H1 (cell line): Measurements from ENCODE around the gene TAX1BP1. TPM values are rescaled to one million over a fixed set of nuclear protein-coding genes. Genes with fewer than 3 reads are reported as not detected.

ENCODE experiments used
- CTCF ChIA-PET: fragments of 300-600 bp; sonication (Branson Sonifier 250); formaldehyde crosslinking; loops from one replicate; lab custom pipeline; 2021; ENCODE audit not compliant: partially characterized antibody; lab: Charles Lee
- POLR2A ChIA-PET: fragments of 300-600 bp; sonication (Branson Sonifier 250); formaldehyde crosslinking; loops from one replicate; lab custom pipeline; 2021; ENCODE audit warnings: inconsistent platforms; ENCODE audit not compliant: partially characterized antibody; lab: Charles Lee
- DNase-seq, 2 experiments: peaks; one replicate each; pipeline versions ENCODE4 v3.0.0 to v3.0.0-alpha.2; 2010 to 2022; ENCODE audit warnings: low spot score in 2 of 2, low read depth in 1 of 2, mixed read lengths in 1 of 2
- FAIRE-seq: peaks from 2 replicates; lab custom pipeline; 2011; peaks lifted over from hg19 to GRCh38; lab: Jason Lieb, UNC
- H2AFZ ChIP-seq: 2 replicates; pipeline ENCODE4 v1.8.1; 2012; ENCODE audit warnings: low read length, inconsistent platforms
- H2AK5ac ChIP-seq: 2 replicates; pipeline ENCODE4 v1.6.1; 2013; ENCODE audit warnings: low read depth, low read length
- H2BK120ac ChIP-seq: replicated peaks from 2 replicates; pipeline ENCODE3; 2013; ENCODE audit warnings: low read depth, low read length, inconsistent platforms
- H2BK12ac ChIP-seq: 2 replicates; pipeline ENCODE4 v1.6.1; 2013; ENCODE audit warnings: low read depth, low read length
- H2BK15ac ChIP-seq: 2 replicates; pipeline ENCODE4 v1.6.1; 2013; ENCODE audit warnings: low read length
- H2BK20ac ChIP-seq: 2 replicates; pipeline ENCODE4 v1.6.1; 2013; ENCODE audit warnings: low read length
- H2BK5ac ChIP-seq: 2 replicates; pipeline ENCODE4 v1.6.1; 2013; ENCODE audit warnings: low read depth, low read length
- H3K14ac ChIP-seq: 2 replicates; pipeline ENCODE4 v1.6.1; 2013; ENCODE audit warnings: inconsistent platforms; ENCODE audit not compliant: insufficient read length
- H3K18ac ChIP-seq: 2 replicates; pipeline ENCODE4 v1.6.1; 2013; ENCODE audit warnings: low read length; ENCODE audit errors: extremely low read depth
- H3K23ac ChIP-seq: 2 replicates; pipeline ENCODE4 v1.6.1; 2013; ENCODE audit warnings: inconsistent platforms; ENCODE audit not compliant: insufficient read length
- H3K23me2 ChIP-seq: 2 replicates; pipeline ENCODE4 v1.6.1; 2013; ENCODE audit warnings: low read depth, low read length
- H3K27ac ChIP-seq: 2 replicates; pipeline ENCODE4 v1.6.1; 2011; ENCODE audit warnings: low read depth, low read length, inconsistent platforms
- H3K27me3 ChIP-seq, 4 experiments: replicated peaks in 1 of 4; 1 replicate in 1 of 4; 2 replicates in 3 of 4; pipeline versions ENCODE4 v1.6.1 to v1.8.1; 2011 to 2013; ENCODE audit warnings: low read length in 3 of 4, mild to moderate bottlenecking in 3 of 4, inconsistent platforms in 2 of 4, mixed read lengths in 2 of 4, moderate library complexity in 1 of 4; ENCODE audit not compliant: control insufficient read depth in 3 of 4, insufficient read depth in 3 of 4; ENCODE audit errors: extremely low read depth in 1 of 4
- H3K36me3 ChIP-seq, 4 experiments: 2 replicates each; pipeline versions ENCODE4 v1.6.1 to v1.8.1; 2011 to 2013; ENCODE audit warnings: mild to moderate bottlenecking in 4 of 4, low read length in 3 of 4, moderate library complexity in 2 of 4, control low read depth in 1 of 4, inconsistent platforms in 1 of 4; ENCODE audit not compliant: insufficient read depth in 4 of 4, control insufficient read depth in 2 of 4
- H3K4ac ChIP-seq: replicated peaks from 2 replicates; pipeline ENCODE3; 2013; ENCODE audit warnings: low read length, low read depth, mixed read lengths, inconsistent platforms; ENCODE audit not compliant: insufficient read length
- H3K4me1 ChIP-seq, 4 experiments: replicated peaks in 1 of 4; 1 replicate in 1 of 4; 2 replicates in 3 of 4; pipeline versions ENCODE4 v1.6.1 to v1.8.1; 2011 to 2013; ENCODE audit warnings: low read length in 3 of 4, inconsistent platforms in 2 of 4, mixed read lengths in 1 of 4; ENCODE audit not compliant: insufficient read depth in 4 of 4, control insufficient read depth in 3 of 4
- H3K4me2 ChIP-seq, 2 experiments: 2 replicates each; pipeline versions ENCODE4 v1.6.1 to v1.8.1; 2011 to 2013; ENCODE audit warnings: low read depth in 2 of 2, low read length in 2 of 2, control low read depth in 1 of 2, inconsistent platforms in 1 of 2, mild to moderate bottlenecking in 1 of 2; ENCODE audit not compliant: insufficient read depth in 1 of 2
- H3K4me3 ChIP-seq, 4 experiments: fragments of 200-600, 300-600 bp in 1 of 4; sonication (generic), shearing (Covaris generic), sonication (Bioruptor Twin) in 1 of 4; 2 replicates each; pipeline versions ENCODE4 v1.5.1 to v1.8.1; 2011 to 2016; ENCODE audit warnings: low read length in 4 of 4, low read depth in 3 of 4, control low read depth in 2 of 4, inconsistent platforms in 2 of 4, mild to moderate bottlenecking in 2 of 4, mixed read lengths in 1 of 4, moderate library complexity in 1 of 4; ENCODE audit not compliant: insufficient read depth in 2 of 4; ENCODE audit errors: extremely low read depth in 1 of 4
- H3K56ac ChIP-seq: replicated peaks from 2 replicates; pipeline ENCODE3; 2013; ENCODE audit warnings: low read depth, mild to moderate bottlenecking, mixed read lengths, low read length, inconsistent platforms; ENCODE audit not compliant: insufficient read length
- H3K79me1 ChIP-seq: 2 replicates; pipeline ENCODE4 v1.6.1; 2013; ENCODE audit warnings: low read depth, low read length, control low read depth
- H3K79me2 ChIP-seq, 2 experiments: 2 replicates each; pipeline versions ENCODE4 v1.6.1 to v1.8.1; 2012 to 2013; ENCODE audit warnings: low read length in 2 of 2, mild to moderate bottlenecking in 2 of 2, inconsistent platforms in 1 of 2; ENCODE audit not compliant: insufficient read depth in 2 of 2, control insufficient read depth in 1 of 2
- H3K9ac ChIP-seq, 4 experiments: replicated peaks in 1 of 4; 1 replicate in 1 of 4; 2 replicates in 3 of 4; pipeline versions ENCODE4 v1.6.1 to v1.8.1; 2011 to 2013; ENCODE audit warnings: low read depth in 3 of 4, low read length in 3 of 4, control low read depth in 2 of 4, mild to moderate bottlenecking in 2 of 4, moderate library complexity in 2 of 4, inconsistent platforms in 1 of 4; ENCODE audit errors: extremely low read depth in 1 of 4
- H3K9me3 ChIP-seq, 2 experiments: 2 replicates each; pipeline versions ENCODE4 v1.6.1 to v1.8.1; 2012 to 2013; ENCODE audit warnings: mild to moderate bottlenecking in 2 of 2, moderate library complexity in 2 of 2, control low read depth in 1 of 2, inconsistent platforms in 1 of 2, low read depth in 1 of 2, low read length in 1 of 2, mixed read lengths in 1 of 2; ENCODE audit not compliant: insufficient read depth in 2 of 2
- H4K20me1 ChIP-seq, 2 experiments: replicated peaks in 1 of 2; 2 replicates each; pipeline versions ENCODE3 to v1.8.1; 2011 to 2013; ENCODE audit warnings: inconsistent platforms in 2 of 2, low read length in 2 of 2, mild to moderate bottlenecking in 1 of 2; ENCODE audit not compliant: insufficient read depth in 2 of 2, control insufficient read depth in 1 of 2
- H4K5ac ChIP-seq: 2 replicates; pipeline ENCODE4 v1.6.1; 2013; ENCODE audit warnings: low read length, low read depth, mixed read lengths, inconsistent platforms; ENCODE audit not compliant: insufficient read length
- H4K8ac ChIP-seq: 2 replicates; pipeline ENCODE4 v1.8.0; 2013; ENCODE audit warnings: mild to moderate bottlenecking, moderate library complexity, low read length, inconsistent platforms; ENCODE audit not compliant: insufficient read depth; ENCODE audit errors: extremely low read depth
- H4K91ac ChIP-seq: replicated peaks from 2 replicates; pipeline ENCODE3; 2013; ENCODE audit warnings: low read length, mixed read lengths, inconsistent platforms; ENCODE audit not compliant: insufficient read length
- CBX5 ChIP-seq: fragments of 300-800, 300-1000 bp; sonication (generic); IDR thresholded peaks from 2 replicates; pipeline ENCODE4 v1.7.1; 2016; ENCODE audit warnings: antibody characterized with exemption, low read length, low read depth
- CBX8 ChIP-seq: fragments of 300-800, 300-1000 bp; sonication (generic); IDR thresholded peaks from 2 replicates; pipeline ENCODE4 v1.7.1; 2016; ENCODE audit warnings: low read depth, low read length, borderline replicate concordance
- EGR1 ChIP-seq: IDR thresholded peaks from 2 replicates; pipeline ENCODE4 v1.6.1; 2011; ENCODE audit warnings: low read depth, low read length, borderline replicate concordance
- MAFK ChIP-seq: IDR thresholded peaks from 2 replicates; pipeline ENCODE4 v1.6.1; 2012; ENCODE audit warnings: low read depth, mild to moderate bottlenecking, improper control_type of control experiment, low read length
- PHF8 ChIP-seq: fragments of 200-600 bp; sonication (generic); conservative IDR thresholded peaks from 2 replicates; pipeline ENCODE4 v1.7.1; 2012; ENCODE audit warnings: low read depth, mild to moderate bottlenecking, inconsistent platforms, low read length, moderate library complexity
- POU5F1 ChIP-seq: IDR thresholded peaks from 2 replicates; pipeline ENCODE4 v1.6.1; 2011; ENCODE audit warnings: low read depth, mild to moderate bottlenecking, low read length, moderate library complexity
- RFX5 ChIP-seq: IDR thresholded peaks from 2 replicates; pipeline ENCODE4 v1.6.1; 2011; ENCODE audit warnings: low read depth, low read length, improper control_type of control experiment, borderline replicate concordance
- TAF7 ChIP-seq: optimal IDR thresholded peaks from 2 replicates; pipeline ENCODE3; 2011; ENCODE audit warnings: low read depth, mild to moderate bottlenecking, inconsistent platforms, low read length, moderate library complexity, borderline replicate concordance
- WGBS, 2 experiments: shearing (Covaris generic) in 1 of 2; methylation state at CpG; one replicate each; pipeline versions ENCODE4 v1.1.6 to v1.1.7; 2013 to 2015; ENCODE audit warnings: low lambda C conversion rate in 2 of 2, mixed read lengths in 2 of 2, inconsistent platforms in 1 of 2, low coverage in 1 of 2, missing lambda C conversion rate in 1 of 2; ENCODE audit not compliant: insufficient replicate concordance in 2 of 2, insufficient coverage in 1 of 2, insufficient read length in 1 of 2; ENCODE audit errors: extremely low coverage in 1 of 2, missing lambda C conversion rate in 1 of 2; 5-methylcytosine and 5-hydroxymethylcytosine counted together
- polyA plus RNA-seq, 7 experiments: library from polyadenylated mRNA; depleted of rRNA in 3 of 7; stranded (reverse) in 5 of 7; unstranded in 2 of 7; fragments of >200 nt in 5 of 7; fragments of 200-250 nt in 2 of 7; gene quantifications; 1 replicate in 5 of 7; 2 replicates in 1 of 7; 4 replicates in 1 of 7; pipeline versions ENCODE4 v1.2.1 to v1.2.3, GENCODE V29; 2011 to 2013; ENCODE audit warnings: missing spikeins in 2 of 7, mixed read lengths in 2 of 7
- total RNA-seq: library from RNA; stranded (reverse); fragmentation: NEBNext Ultra II Directional; extraction: Animal tissue kit (Norgen Biotek cat#: 25700); gene quantifications from 2 replicates; pipeline ENCODE4 v1.2.1, GENCODE V29; 2021
- TF ChIP-seq, protein P1 (sequence below): IDR thresholded peaks from 2 replicates; pipeline ENCODE4 v1.6.1; 2012; ENCODE audit warnings: inconsistent platforms
- TF ChIP-seq, protein P2 (sequence below): IDR thresholded peaks from 2 replicates; pipeline ENCODE4 v1.6.1; 2012; ENCODE audit warnings: inconsistent platforms

TAX1BP1 gene
- total and polyA plus RNA-seq, 2 of the 8 experiments (the other 6 are each of a cell fraction or from before 2014, with no cell fraction given) = 56.0 to 62.7 TPM

DNA sequence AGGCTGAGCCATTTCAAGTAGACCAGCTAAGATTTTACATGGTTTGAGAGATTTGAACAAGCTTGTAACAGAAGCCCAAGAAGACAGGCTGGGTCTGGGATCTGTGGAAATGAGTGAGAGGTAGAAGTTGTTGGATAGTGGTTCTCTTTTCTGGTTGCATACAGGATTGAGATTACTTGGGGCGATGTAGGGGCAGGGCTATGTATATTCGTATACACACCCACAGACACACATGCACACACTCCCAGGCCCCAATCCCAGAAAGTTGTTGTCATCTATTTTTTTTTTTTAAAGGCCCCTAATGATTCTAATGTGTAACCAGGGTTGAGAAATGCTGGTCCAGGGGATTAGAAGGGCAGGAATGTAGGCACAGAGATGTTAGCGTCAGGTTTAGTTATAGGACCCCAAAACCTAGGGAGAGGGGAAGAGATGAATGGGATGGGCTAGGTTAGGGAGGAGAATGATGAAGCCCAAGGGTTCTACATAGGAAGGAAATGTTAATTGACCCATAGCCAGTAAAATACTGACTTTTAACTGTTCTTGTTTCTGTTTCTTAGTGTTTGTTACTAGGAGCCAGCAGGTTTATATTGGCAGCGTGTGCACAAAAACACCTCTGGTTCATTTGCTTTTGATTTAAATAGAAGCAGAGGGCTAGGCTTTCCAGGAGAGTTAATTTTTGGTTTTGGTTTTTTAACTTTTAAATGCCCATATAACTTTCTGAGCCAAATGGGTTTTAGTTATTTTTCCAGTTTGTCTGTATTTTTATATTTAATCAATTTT lies 7.8 kb downstream of the TAX1BP1 start:
- no peak overlapping the region for H3K23ac ChIP-seq
- peaks cover 0 to 47% of the 10 kb centered on the region in 2 experiments; a peak in 2 of 4 replicates for H3K79me2 ChIP-seq
- no peak overlapping the region for H3K4ac ChIP-seq
- no peak overlapping the region for H2BK120ac ChIP-seq
- no peak overlapping the region for H4K5ac ChIP-seq
- H3K36me3 ChIP-seq = peaks cover 0 to 26% (median 7%) of the 10 kb centered on the region in 4 experiments; a peak in 3 of 8 replicates
- peaks cover 0 to 4% (median 1%) of the 10 kb centered on the region in 4 experiments; a peak in 2 of 7 replicates for H3K4me1 ChIP-seq
- no peak overlapping the region for H3K9ac ChIP-seq
- H3K4me2 ChIP-seq = no peak overlapping the region
- no peak overlapping the region for H3K27ac ChIP-seq
- no peak overlapping the region for H4K91ac ChIP-seq
- WGBS, 2 experiments = 91% methylated on average over 4 of the region's 4 CpGs; no CpG with 5 or more reads in 1 of the 2 experiments
- H2AK5ac ChIP-seq = no peak overlapping the region
- H3K18ac ChIP-seq = no peak overlapping the region
- DNase-seq = no peak
- H3K79me1 ChIP-seq = no peaks in the 10 kb centered on the region
- POLR2A ChIA-PET = no interaction called here
- FAIRE-seq = no peak
- no peak overlapping the region for H2BK15ac ChIP-seq
- peaks cover 0 to 1% (median 0%) of the 10 kb centered on the region in 4 experiments; a peak in 1 of 7 replicates for H3K27me3 ChIP-seq
- H2AFZ ChIP-seq = no peak overlapping the region
- no peak overlapping the region for H3K4me3 ChIP-seq
- H3K14ac ChIP-seq = no peak overlapping the region
- peaks cover 2% of the 10 kb centered on the region in 2 experiments for H4K20me1 ChIP-seq
- H2BK20ac ChIP-seq = no peak overlapping the region
- CTCF ChIA-PET = no interaction called here
- H4K8ac ChIP-seq = no peak overlapping the region
- H3K9me3 ChIP-seq = no peaks in the 10 kb centered on the region
- no peak overlapping the region for H3K56ac ChIP-seq
- H2BK5ac ChIP-seq = no peak overlapping the region
- H3K23me2 ChIP-seq = no peaks in the 10 kb centered on the region
- no peak overlapping the region for H2BK12ac ChIP-seq
- TF ChIP-seq, protein P1, sequence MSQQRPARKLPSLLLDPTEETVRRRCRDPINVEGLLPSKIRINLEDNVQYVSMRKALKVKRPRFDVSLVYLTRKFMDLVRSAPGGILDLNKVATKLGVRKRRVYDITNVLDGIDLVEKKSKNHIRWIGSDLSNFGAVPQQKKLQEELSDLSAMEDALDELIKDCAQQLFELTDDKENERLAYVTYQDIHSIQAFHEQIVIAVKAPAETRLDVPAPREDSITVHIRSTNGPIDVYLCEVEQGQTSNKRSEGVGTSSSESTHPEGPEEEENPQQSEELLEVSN = no peak
- TF ChIP-seq TAF7 = no peak
- TF ChIP-seq CBX5 = no peak
- TF ChIP-seq RFX5 = no peak
- no peak for TF ChIP-seq CBX8
- no peak for TF ChIP-seq EGR1
- TF ChIP-seq, protein P2, sequence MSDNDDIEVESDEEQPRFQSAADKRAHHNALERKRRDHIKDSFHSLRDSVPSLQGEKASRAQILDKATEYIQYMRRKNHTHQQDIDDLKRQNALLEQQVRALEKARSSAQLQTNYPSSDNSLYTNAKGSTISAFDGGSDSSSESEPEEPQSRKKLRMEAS = no peak
- TF ChIP-seq MAFK = no peak
- no peak for TF ChIP-seq PHF8
- no peak for TF ChIP-seq POU5F1
